ENCODE data around the gene PHTF1.

Gene PHTF1

GRCh38 chr1:113714606-113715269 is 44.5 kb downstream of the PHTF1 start:
- no peak for DNase-seq

GRCh38 chr1:113701429-113701828 is 57.9 kb downstream of the PHTF1 start:
- no peak for DNase-seq

- DNase-seq, result no peak
Observed at GRCh38 chr1:113694910-113695309, 64.4 kb downstream of the PHTF1 start.

GRCh38 chr1:113692824-113693431 is 66.4 kb downstream of the PHTF1 start:
- no peak for DNase-seq

GRCh38 chr1:113692342-113692741 is 66.9 kb downstream of the PHTF1 start:
- no peak for DNase-seq

GRCh38 chr1:113691184-113691583 is 68.1 kb downstream of the PHTF1 start:
- DNase-seq, result no peak

GRCh38 chr1:113686891-113687618 is 72.2 kb downstream of the PHTF1 start:
- no peak for DNase-seq

- no peak for DNase-seq
Observed at GRCh38 chr1:113684153-113684541, 75.1 kb downstream of the PHTF1 start.

- no peak for DNase-seq
Observed at GRCh38 chr1:113683384-113684152, 75.7 kb downstream of the PHTF1 start.

- no peak for DNase-seq
Observed at GRCh38 chr1:113681596-113682337, 77.5 kb downstream of the PHTF1 start.

GRCh38 chr1:113678159-113678469 is 81.2 kb downstream of the PHTF1 start:
- DNase-seq, result no peak

GRCh38 chr1:113677250-113678158 is 81.8 kb downstream of the PHTF1 start:
- DNase-seq, result peak; percentile 41

GRCh38 chr1:113676524-113676923 is 82.8 kb downstream of the PHTF1 start:
- no peak for DNase-seq

GRCh38 chr1:113675302-113675701 is 84.0 kb downstream of the PHTF1 start:
- DNase-seq, result no peak

- DNase-seq, result no peak
Observed at GRCh38 chr1:113674591-113674990, 84.7 kb downstream of the PHTF1 start.

GRCh38 chr1:113672491-113672890 is 86.8 kb downstream of the PHTF1 start:
- no peak for DNase-seq

- DNase-seq, result no peak
Observed at GRCh38 chr1:113670650-113671049, 88.6 kb downstream of the PHTF1 start.

GRCh38 chr1:113669988-113670387 is 89.3 kb downstream of the PHTF1 start:
- no peak for DNase-seq

GRCh38 chr1:113666126-113666525 is 93.2 kb downstream of the PHTF1 start:
- no peak for DNase-seq

GRCh38 chr1:113665071-113665470 is 94.2 kb downstream of the PHTF1 start:
- no peak for DNase-seq

- DNase-seq, result no peak
Observed at GRCh38 chr1:113663165-113663951, 95.9 kb downstream of the PHTF1 start.

All from NCI-H1694 (cell line).